GM12865 (cell line): ENCODE data around the gene ATP11A.

ENCODE experiments used
- DNase-seq: peaks from one replicate; pipeline ENCODE4 v3.0.0; 2010; ENCODE audit warnings: low read depth
- H3K4me3 ChIP-seq: 2 replicates; pipeline ENCODE4 v1.5.1; 2011; ENCODE audit warnings: mild to moderate bottlenecking, low read depth, low read length, control low read depth
- TF ChIP-seq, protein P1 (sequence below): IDR thresholded peaks from 2 replicates; pipeline ENCODE4 v1.5.1; 2011; ENCODE audit warnings: low read length, control low read depth, low read depth, inconsistent platforms; ENCODE audit not compliant: insufficient read depth; ENCODE audit errors: missing control alignments

Gene ATP11A

DNA sequence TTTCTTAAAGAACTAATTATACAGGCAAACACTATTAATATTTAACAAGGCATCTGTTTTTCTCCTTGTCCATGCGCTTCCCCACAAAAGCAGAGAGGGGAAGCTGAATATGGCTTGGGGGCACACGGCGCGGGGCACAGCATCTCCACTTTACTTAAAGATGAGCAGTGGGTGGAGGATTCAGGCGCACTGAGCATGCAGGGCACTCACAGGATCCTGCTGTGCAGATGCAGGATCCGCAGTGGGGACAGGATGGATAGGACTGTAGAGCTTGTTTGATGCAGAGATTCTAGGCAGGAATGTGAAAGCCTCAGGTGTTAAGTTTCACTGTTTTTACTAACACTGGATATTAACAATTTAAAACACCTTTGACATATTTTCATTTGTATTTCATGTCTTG is 43.3 kb downstream of the ATP11A start:
- DNase-seq, result no peak
- no peak overlapping the region for H3K4me3 ChIP-seq
- TF ChIP-seq, protein P1, sequence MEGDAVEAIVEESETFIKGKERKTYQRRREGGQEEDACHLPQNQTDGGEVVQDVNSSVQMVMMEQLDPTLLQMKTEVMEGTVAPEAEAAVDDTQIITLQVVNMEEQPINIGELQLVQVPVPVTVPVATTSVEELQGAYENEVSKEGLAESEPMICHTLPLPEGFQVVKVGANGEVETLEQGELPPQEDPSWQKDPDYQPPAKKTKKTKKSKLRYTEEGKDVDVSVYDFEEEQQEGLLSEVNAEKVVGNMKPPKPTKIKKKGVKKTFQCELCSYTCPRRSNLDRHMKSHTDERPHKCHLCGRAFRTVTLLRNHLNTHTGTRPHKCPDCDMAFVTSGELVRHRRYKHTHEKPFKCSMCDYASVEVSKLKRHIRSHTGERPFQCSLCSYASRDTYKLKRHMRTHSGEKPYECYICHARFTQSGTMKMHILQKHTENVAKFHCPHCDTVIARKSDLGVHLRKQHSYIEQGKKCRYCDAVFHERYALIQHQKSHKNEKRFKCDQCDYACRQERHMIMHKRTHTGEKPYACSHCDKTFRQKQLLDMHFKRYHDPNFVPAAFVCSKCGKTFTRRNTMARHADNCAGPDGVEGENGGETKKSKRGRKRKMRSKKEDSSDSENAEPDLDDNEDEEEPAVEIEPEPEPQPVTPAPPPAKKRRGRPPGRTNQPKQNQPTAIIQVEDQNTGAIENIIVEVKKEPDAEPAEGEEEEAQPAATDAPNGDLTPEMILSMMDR, result no peak

DNA sequence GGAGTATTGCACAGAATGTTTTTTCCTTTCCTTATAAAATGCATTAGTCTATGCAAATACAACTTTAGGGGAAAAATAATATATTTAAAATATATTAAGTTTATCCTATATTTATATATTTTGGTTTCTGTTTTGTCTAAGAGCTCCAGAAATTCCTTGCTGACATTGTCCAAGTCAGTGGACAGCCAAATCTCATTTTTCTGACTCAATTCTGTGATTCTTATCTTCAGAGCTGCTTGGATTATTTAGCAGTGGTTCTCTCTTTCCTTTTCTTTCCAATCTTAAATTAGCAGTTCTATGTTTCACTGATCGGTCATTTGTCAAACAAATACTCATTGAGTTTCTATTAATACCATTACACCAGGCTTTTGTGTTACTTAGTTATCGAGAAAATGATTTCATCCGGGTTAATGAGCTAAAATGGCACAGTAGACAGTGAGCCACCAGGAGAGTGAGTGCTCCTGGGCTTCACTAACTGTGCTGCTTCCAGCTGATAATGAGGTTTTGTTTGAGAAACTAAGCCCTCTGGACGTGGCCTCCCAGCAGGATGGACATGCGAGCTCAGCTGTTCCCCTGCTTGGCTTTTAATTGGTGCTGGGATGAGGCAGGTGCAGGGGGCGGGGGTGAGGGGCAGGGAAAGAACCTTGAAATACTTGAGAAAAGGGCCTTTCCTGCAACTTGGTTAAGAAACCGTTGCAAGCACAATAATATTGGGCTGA is 44.0 kb downstream of the ATP11A start:
- TF ChIP-seq, protein P1, result no peak
- H3K4me3 ChIP-seq, result no peak overlapping the region
- DNase-seq, result no peak

DNA sequence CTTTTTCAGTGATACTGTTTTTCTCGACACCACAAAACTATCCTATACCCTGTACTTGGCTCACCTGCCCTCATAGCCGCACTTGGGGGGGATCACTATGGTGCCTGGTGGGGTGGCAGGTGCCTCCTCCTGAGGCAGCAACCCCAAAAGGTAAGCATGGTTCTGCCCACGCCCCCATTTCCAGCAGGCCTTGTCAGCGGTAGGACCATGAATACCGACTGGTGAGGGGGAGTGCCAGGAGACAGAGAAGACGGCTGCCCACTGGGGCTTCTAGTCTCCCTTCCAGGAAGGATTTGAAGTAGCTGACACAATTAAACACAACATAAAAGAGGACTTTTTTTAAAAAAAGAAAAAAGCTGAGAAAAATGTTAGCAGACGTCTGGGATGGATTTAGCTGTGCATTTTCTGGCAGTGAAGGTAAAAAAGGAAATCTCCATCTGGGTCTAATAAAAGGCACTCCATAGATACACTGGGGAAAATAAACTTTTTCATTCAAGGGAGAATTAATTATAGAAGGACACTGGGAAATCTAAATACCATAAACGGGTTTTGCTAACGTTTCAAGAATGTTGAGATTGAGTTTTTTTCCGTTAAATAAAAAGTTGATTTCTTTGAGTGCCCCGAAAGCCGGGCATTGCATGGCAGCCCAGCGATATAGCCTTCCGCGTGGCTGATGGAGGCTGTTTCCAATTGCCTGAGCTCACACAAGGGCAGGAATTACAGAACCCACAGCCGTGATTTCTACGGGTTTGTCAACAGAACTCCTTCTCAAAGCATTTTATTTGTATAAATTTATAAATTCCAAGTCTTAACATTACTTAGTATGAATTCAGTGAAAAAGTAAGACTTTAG is 45.1 kb downstream of the ATP11A start:
- TF ChIP-seq, protein P1, result no peak
- H3K4me3 ChIP-seq, result no peak overlapping the region
- no peak for DNase-seq

DNA sequence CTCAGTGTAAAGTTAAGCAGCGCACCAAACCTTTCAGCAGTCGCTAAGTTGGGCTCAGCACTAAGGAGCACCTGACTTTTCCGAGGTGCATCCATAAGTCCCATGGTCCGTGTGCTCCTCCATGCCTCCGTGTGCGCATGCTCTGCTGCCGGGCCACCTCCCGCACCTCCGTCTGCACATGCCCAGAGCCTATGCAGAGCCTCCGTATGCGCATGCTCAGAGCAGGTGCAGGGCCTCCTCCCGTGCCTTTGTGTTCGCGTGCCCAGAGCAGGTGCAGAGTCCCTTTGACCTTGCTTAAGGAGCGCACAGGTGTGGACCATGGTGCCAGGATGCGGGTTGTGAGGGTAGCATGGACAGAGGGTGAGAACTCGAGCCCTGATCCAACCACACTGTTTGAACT is 46.0 kb downstream of the ATP11A start:
- H3K4me3 ChIP-seq, result no peak overlapping the region
- TF ChIP-seq, protein P1, result no peak
- DNase-seq, result no peak

DNA sequence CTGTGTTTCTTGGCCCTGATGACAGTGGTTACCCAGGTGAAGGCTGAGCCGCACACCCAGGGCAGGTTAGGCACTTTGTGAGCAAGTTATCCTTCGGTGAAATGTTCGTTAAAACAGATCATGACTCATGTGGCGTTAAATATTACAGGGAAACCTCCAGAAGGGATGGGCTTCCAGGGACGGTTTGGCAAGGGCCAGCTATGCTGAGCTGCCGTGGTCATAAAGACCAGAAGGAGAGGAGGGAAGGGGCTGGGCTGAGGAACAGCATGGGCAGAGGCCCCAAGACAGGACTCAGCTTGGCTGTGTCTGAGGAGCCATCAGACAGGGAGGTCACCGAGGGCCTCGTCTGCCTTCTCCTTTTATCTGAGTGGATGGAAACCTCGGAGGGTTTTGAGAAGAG is 47.5 kb downstream of the ATP11A start:
- DNase-seq, result no peak
- H3K4me3 ChIP-seq, result no peak overlapping the region
- TF ChIP-seq, protein P1, result no peak

DNA sequence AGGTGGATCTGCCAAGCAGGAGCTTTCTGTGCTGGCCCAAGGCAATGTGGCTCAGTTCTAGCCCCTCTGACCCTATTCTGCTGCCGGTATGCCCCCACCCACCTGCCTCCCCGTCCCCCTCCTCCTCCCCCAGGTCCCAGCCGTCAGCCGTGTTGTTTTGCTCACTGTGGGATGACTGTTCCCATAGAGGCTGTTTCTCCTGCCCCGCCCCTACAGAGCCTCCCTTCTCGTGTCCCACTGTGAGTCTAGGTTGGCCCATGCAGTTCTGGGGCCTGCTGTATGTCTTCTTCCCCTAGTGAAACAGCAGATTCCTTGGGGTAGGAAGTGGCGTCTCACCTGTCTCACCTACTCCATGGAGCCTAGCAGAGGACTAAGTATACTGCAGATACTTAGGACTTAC is 48.8 kb downstream of the ATP11A start:
- DNase-seq, result no peak
- TF ChIP-seq, protein P1, result no peak
- H3K4me3 ChIP-seq, result no peak overlapping the region
